Measurements from ENCODE around the gene VAPB. TPM values are rescaled to one million over a fixed set of nuclear protein-coding genes. Genes with fewer than 3 reads are reported as not detected.

VAPB gene
- total RNA-seq, 4 donors from 2014 or later: 9.4 to 13.0 (median 11.0) TPM

GRCh38 chr20:58497724-58498469 lies 108.9 kb downstream of the VAPB start:
- TF ChIP-seq, protein P1, sequence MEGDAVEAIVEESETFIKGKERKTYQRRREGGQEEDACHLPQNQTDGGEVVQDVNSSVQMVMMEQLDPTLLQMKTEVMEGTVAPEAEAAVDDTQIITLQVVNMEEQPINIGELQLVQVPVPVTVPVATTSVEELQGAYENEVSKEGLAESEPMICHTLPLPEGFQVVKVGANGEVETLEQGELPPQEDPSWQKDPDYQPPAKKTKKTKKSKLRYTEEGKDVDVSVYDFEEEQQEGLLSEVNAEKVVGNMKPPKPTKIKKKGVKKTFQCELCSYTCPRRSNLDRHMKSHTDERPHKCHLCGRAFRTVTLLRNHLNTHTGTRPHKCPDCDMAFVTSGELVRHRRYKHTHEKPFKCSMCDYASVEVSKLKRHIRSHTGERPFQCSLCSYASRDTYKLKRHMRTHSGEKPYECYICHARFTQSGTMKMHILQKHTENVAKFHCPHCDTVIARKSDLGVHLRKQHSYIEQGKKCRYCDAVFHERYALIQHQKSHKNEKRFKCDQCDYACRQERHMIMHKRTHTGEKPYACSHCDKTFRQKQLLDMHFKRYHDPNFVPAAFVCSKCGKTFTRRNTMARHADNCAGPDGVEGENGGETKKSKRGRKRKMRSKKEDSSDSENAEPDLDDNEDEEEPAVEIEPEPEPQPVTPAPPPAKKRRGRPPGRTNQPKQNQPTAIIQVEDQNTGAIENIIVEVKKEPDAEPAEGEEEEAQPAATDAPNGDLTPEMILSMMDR (IDR thresholded peaks at IDR 0.05): no peak
- no peak for TF ChIP-seq POLR2A (IDR thresholded peaks at IDR 0.05)
- 89 to 91% methylated on average over 13 of the region's 13 CpGs for WGBS, 2 donors
- intact Hi-C loops (cut with DNase I; ENCODE audit: low total_unique reads): no loop called here
- H3K4me3 ChIP-seq (ENCODE audit: low read depth, poor library complexity, severe bottlenecking): no peak overlapping the region
- no peak for DNase-seq (ENCODE audit: low spot score in 2 of 2)

DNA sequence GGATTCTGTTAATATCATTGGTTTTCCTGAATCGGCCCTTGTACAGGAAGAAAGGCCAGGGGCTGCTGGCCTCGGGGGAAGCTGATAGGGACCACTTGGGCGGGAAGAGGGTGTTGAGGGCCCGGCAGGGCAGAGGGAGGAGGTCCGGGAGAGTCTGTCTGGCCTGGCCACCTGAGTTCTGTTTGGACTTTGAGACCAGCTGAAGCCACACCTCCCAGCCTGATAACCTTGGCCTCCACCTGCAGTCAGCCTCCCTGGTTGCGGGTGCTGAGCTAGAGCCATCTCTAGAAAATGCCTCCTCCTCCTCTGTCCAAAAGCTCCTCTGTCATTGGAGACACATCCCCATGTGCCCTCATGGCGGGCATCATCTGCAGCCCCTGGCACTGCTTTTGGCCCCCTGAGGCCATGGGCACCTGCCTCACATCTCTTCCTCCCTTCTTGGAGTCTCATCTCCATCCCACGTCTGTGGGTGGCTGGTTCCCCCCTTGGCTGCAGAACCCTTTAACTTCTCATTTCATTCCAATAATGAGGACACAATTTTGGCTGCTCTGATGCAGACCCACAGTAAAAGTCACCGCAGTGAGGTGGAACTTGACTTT lies 109.5 kb downstream of the VAPB start:
- WGBS, 2 donors: 88 to 90% methylated on average over 7 to 8 of the region's 9 CpGs

GRCh38 chr20:58500256-58500655 lies 111.2 kb downstream of the VAPB start:
- H3K4me3 ChIP-seq (ENCODE audit: low read depth, poor library complexity, severe bottlenecking): no peak overlapping the region
- no peak for TF ChIP-seq POLR2A (IDR thresholded peaks at IDR 0.05)
- TF ChIP-seq, protein P1 (IDR thresholded peaks at IDR 0.05): no peak
- WGBS, 2 donors: 85 to 92% methylated on average over 7 of the region's 7 CpGs
- intact Hi-C loops (cut with DNase I; ENCODE audit: low total_unique reads): no loop called here
- DNase-seq (ENCODE audit: low spot score in 2 of 2): peak in 1 of 2 donors; percentile 61

More for the DNA sequence above, 109.5 kb downstream of the VAPB start:
- no peak overlapping the region for H3K4me3 ChIP-seq (ENCODE audit: low read depth, poor library complexity, severe bottlenecking)
- TF ChIP-seq, protein P1 (IDR thresholded peaks at IDR 0.05): no peak
- TF ChIP-seq POLR2A (IDR thresholded peaks at IDR 0.05): no peak
- intact Hi-C loops (cut with DNase I; ENCODE audit: low total_unique reads): no loop called here
- peak in 1 of 2 donors; percentile 61 for DNase-seq (ENCODE audit: low spot score in 2 of 2)

Other genes with a start within 250 kb of the VAPB start
- gene ANKRD60, start 160.6 kb upstream of the VAPB start, total RNA-seq: not detected
- 10 to 100 TPM; 18.3 to 21.6 (median 20.1) TPM for gene RAB22A, start 79.5 kb upstream of the VAPB start, total RNA-seq
- gene APCDD1L, start 126.2 kb downstream of the VAPB start, total RNA-seq: 1 to 10 TPM in 3 of 4 donors, under 1 TPM in 1; 0.49 to 2.4 (median 1.4) TPM

Data from lower leg skin (tissue), 4 donors.